ENCODE results near the gene KCNAB2. TPM values are rescaled to one million over a fixed set of nuclear protein-coding genes. Genes with fewer than 3 reads are reported as not detected.
"Not testable (repeated sequence)": the region's sequence is repeated elsewhere in the genome, so short reads cannot be mapped to it uniquely, and the experiment has no call there.

KCNAB2 gene
- total RNA-seq, 1 donor from 2014 or later, result 17.9 TPM

DNA sequence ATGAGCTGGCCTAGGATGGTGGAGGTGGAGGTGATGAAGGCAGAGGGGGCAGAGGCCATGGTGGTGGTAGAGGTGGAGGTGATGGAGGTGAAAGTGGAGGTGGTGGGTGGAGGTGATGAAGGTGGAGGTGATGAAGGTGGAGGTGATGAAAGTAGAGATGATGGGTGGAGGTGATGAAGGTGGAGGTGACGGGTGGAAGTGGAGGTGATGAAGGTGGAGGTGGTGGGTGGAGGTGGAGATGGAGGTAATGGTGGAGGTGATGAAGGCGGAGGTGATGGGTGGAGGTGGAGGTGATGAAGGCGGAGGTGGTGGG, 33.8 kb upstream of the KCNAB2 start:
- Histone ChIP-seq H3K27me3 (no peaks in the 10 kb centered on the region), H3K27ac (no peak overlapping the region), H3K9me3 (no peaks in the 10 kb centered on the region), H3K36me3 (no peaks in the 10 kb centered on the region), H3K4me1 (no peaks in the 10 kb centered on the region), H3K4me3 (no peak overlapping the region)
- DNase-seq (ENCODE audit: low spot score in 2 of 2), result no peak
- TF ChIP-seq, protein P1, sequence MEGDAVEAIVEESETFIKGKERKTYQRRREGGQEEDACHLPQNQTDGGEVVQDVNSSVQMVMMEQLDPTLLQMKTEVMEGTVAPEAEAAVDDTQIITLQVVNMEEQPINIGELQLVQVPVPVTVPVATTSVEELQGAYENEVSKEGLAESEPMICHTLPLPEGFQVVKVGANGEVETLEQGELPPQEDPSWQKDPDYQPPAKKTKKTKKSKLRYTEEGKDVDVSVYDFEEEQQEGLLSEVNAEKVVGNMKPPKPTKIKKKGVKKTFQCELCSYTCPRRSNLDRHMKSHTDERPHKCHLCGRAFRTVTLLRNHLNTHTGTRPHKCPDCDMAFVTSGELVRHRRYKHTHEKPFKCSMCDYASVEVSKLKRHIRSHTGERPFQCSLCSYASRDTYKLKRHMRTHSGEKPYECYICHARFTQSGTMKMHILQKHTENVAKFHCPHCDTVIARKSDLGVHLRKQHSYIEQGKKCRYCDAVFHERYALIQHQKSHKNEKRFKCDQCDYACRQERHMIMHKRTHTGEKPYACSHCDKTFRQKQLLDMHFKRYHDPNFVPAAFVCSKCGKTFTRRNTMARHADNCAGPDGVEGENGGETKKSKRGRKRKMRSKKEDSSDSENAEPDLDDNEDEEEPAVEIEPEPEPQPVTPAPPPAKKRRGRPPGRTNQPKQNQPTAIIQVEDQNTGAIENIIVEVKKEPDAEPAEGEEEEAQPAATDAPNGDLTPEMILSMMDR (IDR thresholded peaks at IDR 0.05), result no peak
- intact Hi-C loops (cut with DNase I), result no loop called here

- TF ChIP-seq, protein P1 (IDR thresholded peaks at IDR 0.05), result no peak
- Histone ChIP-seq H3K9me3 (no peaks in the 10 kb centered on the region), H3K27me3 (no peaks in the 10 kb centered on the region), H3K4me3 (no peak overlapping the region), H3K4me1 (no peaks in the 10 kb centered on the region), H3K27ac (no peak overlapping the region), H3K36me3 (no peaks in the 10 kb centered on the region)
- DNase-seq (ENCODE audit: low spot score in 2 of 2), result no peak
- intact Hi-C loops (cut with DNase I), result no loop called here
Measured at GRCh38 chr1:6012529-6013318, 33.0 kb upstream of the KCNAB2 start.

DNA sequence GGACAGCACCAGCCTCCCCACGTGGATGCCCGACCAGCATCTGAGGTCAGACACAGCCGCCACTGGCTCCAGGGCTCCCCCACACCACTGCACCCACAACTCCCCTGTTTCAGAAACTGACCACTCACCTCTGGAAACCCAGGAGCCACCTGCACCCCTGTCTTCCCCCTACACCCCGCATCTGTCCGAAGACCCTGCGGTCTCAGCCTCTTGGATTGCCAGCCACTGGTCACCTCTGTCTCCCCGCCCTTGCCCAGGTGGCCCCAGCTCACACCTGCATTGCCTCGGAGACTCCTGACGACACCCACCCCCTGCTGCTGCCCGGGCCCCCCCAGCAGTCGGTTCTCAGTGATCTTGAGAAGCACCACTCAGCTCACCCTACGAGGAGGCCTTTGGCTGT, 32.2 kb upstream of the KCNAB2 start:
- Histone ChIP-seq H3K9me3 (no peaks in the 10 kb centered on the region), H3K4me1 (no peaks in the 10 kb centered on the region), H3K36me3 (no peaks in the 10 kb centered on the region), H3K4me3 (no peak overlapping the region), H3K27ac (no peak overlapping the region), H3K27me3 (no peaks in the 10 kb centered on the region)
- TF ChIP-seq, protein P1 (IDR thresholded peaks at IDR 0.05), result no peak
- intact Hi-C loops (cut with DNase I), result no loop called here
- DNase-seq (ENCODE audit: low spot score in 2 of 2), result no peak

- DNase-seq (ENCODE audit: low spot score in 2 of 2), result no peak
- Histone ChIP-seq H3K27ac (no peak overlapping the region), H3K36me3 (no peaks in the 10 kb centered on the region), H3K27me3 (no peaks in the 10 kb centered on the region), H3K9me3 (no peaks in the 10 kb centered on the region), H3K4me3 (no peak overlapping the region), H3K4me1 (no peaks in the 10 kb centered on the region)
- intact Hi-C loops (cut with DNase I), result no loop called here
- TF ChIP-seq, protein P1 (IDR thresholded peaks at IDR 0.05), result no peak
Measured at GRCh38 chr1:6014130-6014999, 31.3 kb upstream of the KCNAB2 start.

GRCh38 chr1:6016191-6016865, 29.4 kb upstream of the KCNAB2 start:
- intact Hi-C loops (cut with DNase I), result no loop called here
- H3K4me3 ChIP-seq, result no peak overlapping the region
- DNase-seq (ENCODE audit: low spot score in 2 of 2), result no peak
- H3K4me1 ChIP-seq, result no peaks in the 10 kb centered on the region
- H3K27ac ChIP-seq, result no peak overlapping the region
- no peaks in the 10 kb centered on the region for H3K9me3 ChIP-seq
- TF ChIP-seq, protein P1 (IDR thresholded peaks at IDR 0.05), result no peak
- no peaks in the 10 kb centered on the region for H3K27me3 ChIP-seq
- H3K36me3 ChIP-seq, result no peaks in the 10 kb centered on the region

GRCh38 chr1:6017654-6018053, 28.0 kb upstream of the KCNAB2 start:
- H3K4me3 ChIP-seq; H3K36me3 ChIP-seq; H3K27me3 ChIP-seq; intact Hi-C loops (cut with DNase I); H3K9me3 ChIP-seq; H3K27ac ChIP-seq; DNase-seq (ENCODE audit: low spot score in 2 of 2); H3K4me1 ChIP-seq: not testable (repeated sequence)
